ENCODE data around the gene ISM1.

GRCh38 chr20:13221313-13221672 lies 219 bp downstream of the ISM1 start:
- TF ChIP-seq CTCF (IDR thresholded peaks at IDR 0.05; ENCODE audit: low read depth, low read length), result no peak
- no peak for TF ChIP-seq EZH2phosphoT487 (IDR thresholded peaks at IDR 0.05; ENCODE audit: low read depth)

All from OCI-LY3 (cell line).